ENCODE measurements around the gene SLC6A17.

The SLC6A17 gene

DNA sequence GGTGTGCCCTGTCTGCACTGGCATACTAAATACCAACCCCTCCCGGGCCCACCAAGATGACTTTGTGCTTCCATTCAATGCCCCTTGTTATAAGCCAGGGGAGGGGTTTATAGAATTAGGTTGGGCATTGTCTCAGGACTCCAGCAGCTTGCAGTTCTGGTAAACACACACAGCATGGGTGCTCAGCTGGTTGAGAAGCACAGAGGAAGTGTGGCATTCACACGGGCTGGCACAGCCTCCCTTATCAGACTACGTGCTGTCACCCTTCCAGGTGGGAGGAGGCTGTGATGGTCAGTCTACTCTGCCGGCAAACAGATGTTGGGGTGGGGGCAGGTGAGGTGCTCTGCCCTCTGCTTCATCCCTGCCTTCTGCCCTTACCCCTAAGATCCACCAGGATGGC is 15.0 kb upstream of the SLC6A17 start:
- DNase-seq (ENCODE audit: low read depth, low spot score) = no peak

GRCh38 chr1:110135666-110136065 is 14.6 kb upstream of the SLC6A17 start:
- no peak for DNase-seq (ENCODE audit: low read depth, low spot score)

GRCh38 chr1:110136911-110137310 is 13.4 kb upstream of the SLC6A17 start:
- no peak for DNase-seq (ENCODE audit: low read depth, low spot score)

GRCh38 chr1:110138956-110139355 is 11.3 kb upstream of the SLC6A17 start:
- DNase-seq (ENCODE audit: low read depth, low spot score) = no peak

GRCh38 chr1:110144366-110144765 is 5.9 kb upstream of the SLC6A17 start:
- DNase-seq (ENCODE audit: low read depth, low spot score) = no peak

- no peak for DNase-seq (ENCODE audit: low read depth, low spot score)
Observed at GRCh38 chr1:110148961-110149360, 1.3 kb upstream of the SLC6A17 start.

DNA sequence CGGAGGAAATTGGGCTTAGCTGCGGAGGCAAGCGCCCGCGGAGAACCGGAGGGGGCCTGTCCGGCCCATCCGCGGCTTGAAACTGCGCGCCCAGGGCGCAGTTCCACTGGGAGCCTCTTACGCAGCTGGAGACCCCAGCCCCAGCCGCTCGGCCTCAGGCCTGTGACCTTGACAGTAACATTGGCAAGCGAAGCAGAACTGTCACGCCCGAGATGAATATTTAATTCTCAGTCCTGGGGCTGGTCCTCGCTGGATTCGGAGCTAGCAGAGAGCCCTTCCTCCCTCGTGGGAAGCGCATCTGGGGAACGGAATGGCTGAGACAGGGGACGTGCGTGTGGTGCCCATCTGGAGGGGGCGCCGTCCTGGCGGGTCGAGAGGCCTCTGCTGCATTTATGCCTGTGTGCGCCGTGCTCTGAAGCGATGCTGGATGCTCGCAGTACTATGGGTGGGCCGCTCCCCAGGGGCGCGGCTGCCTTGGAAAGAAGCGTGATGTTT is 928 bp downstream of the SLC6A17 start:
- DNase-seq (ENCODE audit: low read depth, low spot score) = no peak

- DNase-seq (ENCODE audit: low read depth, low spot score) = no peak
Observed at GRCh38 chr1:110152133-110152785, 2.0 kb downstream of the SLC6A17 start.

- no peak for DNase-seq (ENCODE audit: low read depth, low spot score)
Observed at GRCh38 chr1:110153407-110153950, 3.2 kb downstream of the SLC6A17 start.

GRCh38 chr1:110155878-110156522 is 5.7 kb downstream of the SLC6A17 start:
- DNase-seq (ENCODE audit: low read depth, low spot score) = peak; percentile 17

GRCh38 chr1:110158261-110158660 is 8.0 kb downstream of the SLC6A17 start:
- DNase-seq (ENCODE audit: low read depth, low spot score) = no peak

- DNase-seq (ENCODE audit: low read depth, low spot score) = no peak
Observed at GRCh38 chr1:110159168-110159567, 8.9 kb downstream of the SLC6A17 start.

- DNase-seq (ENCODE audit: low read depth, low spot score) = no peak
Observed at GRCh38 chr1:110160538-110161100, 10.3 kb downstream of the SLC6A17 start.

DNA sequence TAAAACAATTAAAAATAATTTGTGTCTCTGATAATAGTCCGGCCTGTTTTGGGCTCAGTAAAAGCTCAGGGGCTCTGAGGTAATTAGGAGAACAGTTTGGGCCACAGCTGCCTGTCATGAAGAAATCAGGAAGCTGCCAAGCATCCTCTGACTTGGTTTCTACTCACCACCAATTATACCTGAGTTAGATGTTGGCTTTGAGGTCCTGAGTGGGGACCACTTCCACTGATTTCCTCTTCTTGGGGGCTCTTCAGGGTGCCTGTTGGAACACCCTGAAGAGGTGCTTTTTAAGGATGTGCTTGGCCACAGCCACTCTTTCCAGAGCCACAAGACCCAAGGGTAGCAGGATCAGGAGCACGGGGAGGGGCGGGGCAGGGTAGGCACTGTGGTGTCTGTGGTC is 10.9 kb downstream of the SLC6A17 start:
- DNase-seq (ENCODE audit: low read depth, low spot score) = no peak

DNA sequence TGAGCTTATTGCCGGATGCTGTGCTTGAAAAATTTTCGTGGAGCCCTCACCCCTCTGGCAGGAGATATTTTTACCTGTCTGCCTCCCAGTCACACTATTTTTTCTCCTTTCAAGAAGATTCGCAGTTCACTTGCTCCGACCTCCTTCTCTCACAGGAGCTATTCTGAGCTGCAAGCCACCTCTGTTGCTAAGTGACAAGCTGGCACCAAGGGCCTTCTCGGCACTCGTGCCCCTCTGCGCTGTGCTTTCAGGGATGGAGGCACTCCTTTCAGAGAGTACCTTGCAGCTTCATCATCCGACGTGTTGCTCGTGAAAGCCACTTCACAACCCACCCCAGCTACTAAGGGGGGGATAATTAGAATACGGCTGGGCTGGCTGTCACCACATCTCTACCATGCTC is 11.6 kb downstream of the SLC6A17 start:
- no peak for DNase-seq (ENCODE audit: low read depth, low spot score)

DNA sequence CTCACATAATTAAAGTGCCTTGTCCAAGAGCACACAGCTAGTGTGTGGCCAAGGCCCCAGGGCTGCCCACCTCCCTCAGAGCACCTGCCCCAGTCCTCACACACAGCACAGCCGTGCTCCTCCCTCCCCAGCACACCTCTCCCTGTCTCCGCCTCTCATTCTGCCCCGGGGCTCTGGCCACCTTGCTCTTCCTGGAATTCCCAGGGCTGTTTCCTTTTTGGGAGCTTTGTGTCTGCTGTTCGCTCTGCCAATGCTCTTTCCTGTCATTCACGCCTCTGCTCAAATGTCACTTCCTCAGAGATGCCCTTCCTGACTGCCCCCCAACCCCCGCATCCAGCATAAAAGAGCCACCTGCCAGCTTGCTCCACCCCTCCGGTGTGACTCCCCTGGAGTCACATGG is 13.3 kb downstream of the SLC6A17 start:
- no peak for DNase-seq (ENCODE audit: low read depth, low spot score)

- DNase-seq (ENCODE audit: low read depth, low spot score) = no peak
Observed at GRCh38 chr1:110164725-110165350, 14.5 kb downstream of the SLC6A17 start.

GRCh38 chr1:110165761-110166231 is 15.5 kb downstream of the SLC6A17 start:
- no peak for DNase-seq (ENCODE audit: low read depth, low spot score)

DNA sequence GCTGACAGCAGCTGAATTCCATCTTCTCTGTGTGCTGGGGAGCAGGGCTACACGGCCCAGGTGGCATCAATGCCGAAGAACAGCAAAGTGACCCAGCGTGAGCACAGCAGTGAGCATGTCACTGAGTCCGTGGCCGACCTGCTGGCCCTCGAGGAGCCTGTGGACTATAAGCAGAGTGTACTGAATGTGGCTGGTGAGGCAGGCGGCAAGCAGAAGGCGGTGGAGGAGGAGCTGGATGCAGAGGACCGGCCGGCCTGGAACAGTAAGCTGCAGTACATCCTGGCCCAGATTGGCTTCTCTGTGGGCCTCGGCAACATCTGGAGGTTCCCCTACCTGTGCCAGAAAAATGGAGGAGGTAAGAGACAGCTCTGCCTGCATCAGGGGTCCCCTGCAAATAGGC is 16.6 kb downstream of the SLC6A17 start:
- DNase-seq (ENCODE audit: low read depth, low spot score) = no peak

- DNase-seq (ENCODE audit: low read depth, low spot score) = no peak
Observed at GRCh38 chr1:110170766-110171733, 20.8 kb downstream of the SLC6A17 start.

- DNase-seq (ENCODE audit: low read depth, low spot score) = no peak
Observed at GRCh38 chr1:110172001-110172400, 21.7 kb downstream of the SLC6A17 start.
